ENCODE measurements around the gene LNP1.

Gene LNP1

DNA sequence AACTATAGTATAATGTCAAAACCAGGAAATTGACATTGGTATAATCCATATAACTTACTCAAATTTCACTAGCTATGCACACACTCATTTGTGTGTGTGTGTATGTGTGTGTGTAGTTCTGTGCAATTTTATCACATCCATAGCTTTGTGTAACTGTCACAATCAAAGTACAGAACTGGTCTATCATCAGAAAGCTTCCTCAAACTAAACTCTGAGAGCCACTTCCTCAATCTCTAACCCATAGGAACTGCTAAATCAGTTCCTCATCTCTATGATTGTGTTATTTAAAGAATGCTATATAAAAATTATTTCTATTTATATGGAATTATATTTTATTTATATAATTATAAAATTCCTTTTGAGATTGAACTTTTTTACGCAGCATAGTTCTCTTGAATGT, 18.1 kb downstream of the LNP1 start:
- Histone ChIP-seq H3K27me3 (ENCODE audit: insufficient read depth, poor library complexity, severe bottlenecking) (no peaks in the 10 kb centered on the region), H3K4me3 (replicated peaks; ENCODE audit: insufficient read depth, low read length) (no peak overlapping the region), H3K27ac (replicated peaks) (no peak overlapping the region)
- peak; percentile 98 for TF ChIP-seq SPI1 (IDR thresholded peaks at IDR 0.05; ENCODE audit: borderline replicate concordance, low read depth)
- TF ChIP-seq, protein P1, sequence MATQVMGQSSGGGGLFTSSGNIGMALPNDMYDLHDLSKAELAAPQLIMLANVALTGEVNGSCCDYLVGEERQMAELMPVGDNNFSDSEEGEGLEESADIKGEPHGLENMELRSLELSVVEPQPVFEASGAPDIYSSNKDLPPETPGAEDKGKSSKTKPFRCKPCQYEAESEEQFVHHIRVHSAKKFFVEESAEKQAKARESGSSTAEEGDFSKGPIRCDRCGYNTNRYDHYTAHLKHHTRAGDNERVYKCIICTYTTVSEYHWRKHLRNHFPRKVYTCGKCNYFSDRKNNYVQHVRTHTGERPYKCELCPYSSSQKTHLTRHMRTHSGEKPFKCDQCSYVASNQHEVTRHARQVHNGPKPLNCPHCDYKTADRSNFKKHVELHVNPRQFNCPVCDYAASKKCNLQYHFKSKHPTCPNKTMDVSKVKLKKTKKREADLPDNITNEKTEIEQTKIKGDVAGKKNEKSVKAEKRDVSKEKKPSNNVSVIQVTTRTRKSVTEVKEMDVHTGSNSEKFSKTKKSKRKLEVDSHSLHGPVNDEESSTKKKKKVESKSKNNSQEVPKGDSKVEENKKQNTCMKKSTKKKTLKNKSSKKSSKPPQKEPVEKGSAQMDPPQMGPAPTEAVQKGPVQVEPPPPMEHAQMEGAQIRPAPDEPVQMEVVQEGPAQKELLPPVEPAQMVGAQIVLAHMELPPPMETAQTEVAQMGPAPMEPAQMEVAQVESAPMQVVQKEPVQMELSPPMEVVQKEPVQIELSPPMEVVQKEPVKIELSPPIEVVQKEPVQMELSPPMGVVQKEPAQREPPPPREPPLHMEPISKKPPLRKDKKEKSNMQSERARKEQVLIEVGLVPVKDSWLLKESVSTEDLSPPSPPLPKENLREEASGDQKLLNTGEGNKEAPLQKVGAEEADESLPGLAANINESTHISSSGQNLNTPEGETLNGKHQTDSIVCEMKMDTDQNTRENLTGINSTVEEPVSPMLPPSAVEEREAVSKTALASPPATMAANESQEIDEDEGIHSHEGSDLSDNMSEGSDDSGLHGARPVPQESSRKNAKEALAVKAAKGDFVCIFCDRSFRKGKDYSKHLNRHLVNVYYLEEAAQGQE (IDR thresholded peaks at IDR 0.05; ENCODE audit: insufficient replicate concordance, low read depth), result no peak
- DNase-seq (ENCODE audit: low read depth in 1 of 2, low spot score in 1 of 2), result peak in 1 of 2 experiments; percentile 15

DNA sequence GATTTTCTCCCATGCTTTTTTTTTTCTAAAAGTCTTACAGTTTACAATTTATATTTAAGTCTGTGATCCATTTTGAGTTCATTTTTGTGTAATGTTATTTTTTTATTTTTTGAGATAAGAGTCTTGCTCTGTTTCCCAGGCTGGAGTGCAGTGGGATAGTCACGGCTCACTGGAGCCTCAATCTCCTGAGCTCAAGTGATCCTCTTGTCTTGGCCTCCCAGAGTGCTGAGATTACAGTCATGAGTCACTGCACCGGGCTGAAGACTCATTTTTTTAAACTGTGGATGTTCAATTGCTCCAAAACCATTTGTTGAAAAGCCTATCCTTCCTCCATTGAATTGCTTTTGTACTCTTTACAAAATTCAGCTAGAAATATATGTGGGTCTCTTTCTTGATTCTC, 19.5 kb downstream of the LNP1 start:
- no peak overlapping the region for H3K27ac ChIP-seq (replicated peaks)
- DNase-seq (ENCODE audit: low read depth in 1 of 2, low spot score in 1 of 2), result no peak
- TF ChIP-seq, protein P2, sequence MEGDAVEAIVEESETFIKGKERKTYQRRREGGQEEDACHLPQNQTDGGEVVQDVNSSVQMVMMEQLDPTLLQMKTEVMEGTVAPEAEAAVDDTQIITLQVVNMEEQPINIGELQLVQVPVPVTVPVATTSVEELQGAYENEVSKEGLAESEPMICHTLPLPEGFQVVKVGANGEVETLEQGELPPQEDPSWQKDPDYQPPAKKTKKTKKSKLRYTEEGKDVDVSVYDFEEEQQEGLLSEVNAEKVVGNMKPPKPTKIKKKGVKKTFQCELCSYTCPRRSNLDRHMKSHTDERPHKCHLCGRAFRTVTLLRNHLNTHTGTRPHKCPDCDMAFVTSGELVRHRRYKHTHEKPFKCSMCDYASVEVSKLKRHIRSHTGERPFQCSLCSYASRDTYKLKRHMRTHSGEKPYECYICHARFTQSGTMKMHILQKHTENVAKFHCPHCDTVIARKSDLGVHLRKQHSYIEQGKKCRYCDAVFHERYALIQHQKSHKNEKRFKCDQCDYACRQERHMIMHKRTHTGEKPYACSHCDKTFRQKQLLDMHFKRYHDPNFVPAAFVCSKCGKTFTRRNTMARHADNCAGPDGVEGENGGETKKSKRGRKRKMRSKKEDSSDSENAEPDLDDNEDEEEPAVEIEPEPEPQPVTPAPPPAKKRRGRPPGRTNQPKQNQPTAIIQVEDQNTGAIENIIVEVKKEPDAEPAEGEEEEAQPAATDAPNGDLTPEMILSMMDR (IDR thresholded peaks at IDR 0.05; ENCODE audit: insufficient read depth, low read length), result no peak
- TF ChIP-seq, protein P1 (IDR thresholded peaks at IDR 0.05; ENCODE audit: insufficient replicate concordance, low read depth), result no peak
- TF ChIP-seq GABPA (IDR thresholded peaks at IDR 0.05; ENCODE audit: low read depth) (no peak), POLR2AphosphoS5 (IDR thresholded peaks at IDR 0.05; ENCODE audit: low read depth) (no peak), SPI1 (IDR thresholded peaks at IDR 0.05; ENCODE audit: borderline replicate concordance, low read depth) (no peak)
- H3K27me3 ChIP-seq (ENCODE audit: insufficient read depth, poor library complexity, severe bottlenecking), result no peaks in the 10 kb centered on the region
- H3K4me3 ChIP-seq (replicated peaks; ENCODE audit: insufficient read depth, low read length), result no peak overlapping the region

DNA sequence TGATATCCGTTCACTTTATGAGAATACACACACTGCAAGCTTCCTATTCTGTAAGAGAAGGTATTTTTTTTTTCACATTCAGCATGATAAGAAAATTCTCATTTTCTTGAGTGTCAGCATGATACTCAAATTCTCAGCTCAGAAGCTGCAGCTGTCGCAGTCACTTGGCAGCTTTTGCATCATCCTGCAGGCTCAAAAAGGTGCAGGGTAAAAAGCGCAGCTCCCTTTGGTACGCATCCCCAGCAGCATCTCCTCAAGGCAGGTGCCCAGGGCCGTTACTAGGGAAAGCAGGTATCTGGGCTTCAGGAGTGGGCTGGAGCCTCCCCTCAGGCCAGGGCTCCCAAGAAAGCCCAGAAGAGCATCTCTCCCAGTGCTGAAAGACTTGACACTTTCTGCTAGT, 22.3 kb downstream of the LNP1 start:
- no peaks in the 10 kb centered on the region for H3K27me3 ChIP-seq (ENCODE audit: insufficient read depth, poor library complexity, severe bottlenecking)
- TF ChIP-seq, protein P2 (IDR thresholded peaks at IDR 0.05; ENCODE audit: insufficient read depth, low read length), result no peak
- TF ChIP-seq, protein P1 (IDR thresholded peaks at IDR 0.05; ENCODE audit: insufficient replicate concordance, low read depth), result no peak
- no peak for TF ChIP-seq SPI1 (IDR thresholded peaks at IDR 0.05; ENCODE audit: borderline replicate concordance, low read depth)
- TF ChIP-seq GABPA (IDR thresholded peaks at IDR 0.05; ENCODE audit: low read depth), result no peak
- TF ChIP-seq POLR2AphosphoS5 (IDR thresholded peaks at IDR 0.05; ENCODE audit: low read depth), result no peak
- no peak overlapping the region for H3K4me3 ChIP-seq (replicated peaks; ENCODE audit: insufficient read depth, low read length)
- no peak for DNase-seq (ENCODE audit: low read depth in 1 of 2, low spot score in 1 of 2)
- no peak overlapping the region for H3K27ac ChIP-seq (replicated peaks)

DNA sequence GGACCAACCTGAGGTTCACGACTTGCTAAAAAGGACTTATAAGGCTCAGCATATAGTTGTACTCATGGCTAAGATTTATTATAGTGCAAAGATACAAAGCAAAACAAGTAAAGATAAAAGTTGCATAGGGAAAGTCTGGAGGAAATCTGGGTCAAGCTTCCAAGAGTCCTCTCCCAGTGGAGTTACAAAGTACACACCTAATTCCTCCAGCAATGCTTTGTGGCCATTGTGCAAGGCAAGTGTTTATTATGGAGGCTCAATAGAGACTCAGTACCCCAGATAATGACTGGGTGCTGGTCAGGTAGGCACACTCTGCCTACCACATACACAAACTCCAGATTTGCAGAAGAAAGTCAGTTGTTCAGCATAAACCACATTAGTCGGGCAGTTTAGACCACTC, 22.9 kb downstream of the LNP1 start:
- no peak overlapping the region for H3K27ac ChIP-seq (replicated peaks)
- H3K4me3 ChIP-seq (replicated peaks; ENCODE audit: insufficient read depth, low read length), result no peak overlapping the region
- no peak for DNase-seq (ENCODE audit: low read depth in 1 of 2, low spot score in 1 of 2)
- TF ChIP-seq GABPA (IDR thresholded peaks at IDR 0.05; ENCODE audit: low read depth), result no peak
- TF ChIP-seq, protein P2 (IDR thresholded peaks at IDR 0.05; ENCODE audit: insufficient read depth, low read length), result no peak
- TF ChIP-seq SPI1 (IDR thresholded peaks at IDR 0.05; ENCODE audit: borderline replicate concordance, low read depth), result no peak
- TF ChIP-seq, protein P1 (IDR thresholded peaks at IDR 0.05; ENCODE audit: insufficient replicate concordance, low read depth), result no peak
- no peak for TF ChIP-seq POLR2AphosphoS5 (IDR thresholded peaks at IDR 0.05; ENCODE audit: low read depth)
- H3K27me3 ChIP-seq (ENCODE audit: insufficient read depth, poor library complexity, severe bottlenecking), result no peaks in the 10 kb centered on the region

All from HL-60 (cell line).